ENCODE data around the gene SCPEP1. TPM values are rescaled to one million over a fixed set of nuclear protein-coding genes. Genes with fewer than 3 reads are reported as not detected.

SCPEP1 gene
- total and polyA plus RNA-seq, 10 of the 15 experiments (the other 5 are each of a cell fraction or from before 2014, with no cell fraction given): 31.2 to 80.2 (median 40.7) TPM

GRCh38 chr17:56945938-56946505, 31.9 kb upstream of the SCPEP1 start (continued):
- TF ChIP-seq BCLAF1 (IDR thresholded peaks at IDR 0.05) (no peak), PRDM15 (CRISPR knock-in tag; IDR thresholded peaks at IDR 0.05) (no peak)

DNA sequence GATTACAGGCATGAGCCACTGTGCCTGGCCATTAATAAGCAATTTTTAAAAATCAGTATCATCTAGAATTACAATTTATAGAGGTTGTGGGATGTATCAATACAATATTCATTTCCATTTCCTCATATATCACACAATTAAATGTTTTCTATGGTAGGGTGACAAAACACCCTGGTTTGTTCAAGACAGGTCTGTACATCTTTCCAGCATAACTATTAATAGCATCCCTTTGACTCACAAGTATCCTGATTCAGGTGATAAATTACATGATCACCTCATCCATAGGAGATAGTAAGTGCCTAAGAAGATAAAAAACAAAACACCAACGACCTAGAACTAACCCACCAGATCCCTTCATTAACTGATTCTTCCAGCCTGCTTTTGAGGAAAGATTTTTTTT, 30.2 kb upstream of the SCPEP1 start:
- no peak for ATAC-seq
- in situ Hi-C loops (cut with MboI): no loop called here
- no peaks in the 10 kb centered on the region for H3K9me3 ChIP-seq (replicated peaks; ENCODE audit: control insufficient read depth, insufficient read depth, low read length)
- no peak for FAIRE-seq
- H3K4me1 ChIP-seq (ENCODE audit: control insufficient read depth, insufficient read depth, low read length): no peaks in the 10 kb centered on the region
- H3K4me2 ChIP-seq (ENCODE audit: control insufficient read depth, insufficient read depth): no peak overlapping the region
- intact Hi-C loops (cut with micrococcal nuclease; ENCODE audit: unreplicated experiment): loop anchor here (10.0 kb wide), 1 partner anchor 233 kb away; no protein-coding TSS in a partner anchor
- BruUV-seq (replicated peaks): no TSS peak
- WGBS (ENCODE audit: insufficient coverage, insufficient replicate concordance, low lambda C conversion rate, missing lambda C conversion rate): 43% methylated on average over 1 of the region's 1 CpG
- no peaks in the 10 kb centered on the region for H3K27me3 ChIP-seq (replicated peaks in 1 of 2; ENCODE audit: control insufficient read depth in 2 of 2, insufficient read depth in 2 of 2, low read length in 1 of 2)
- no peak overlapping the region for H3K4me3 ChIP-seq
- H3K27ac ChIP-seq (ENCODE audit: control insufficient read depth, insufficient read depth): no peak overlapping the region
- SMC1A ChIA-PET (ENCODE audit: uncharacterized antibody, unreplicated experiment): no interaction called here
- CTCF ChIA-PET: no interaction called here
- no peak overlapping the region for H2AFZ ChIP-seq (ENCODE audit: control insufficient read depth, low read depth, low read length)
- RAD21 ChIA-PET (ENCODE audit: unreplicated experiment): no interaction called here
- no peak for DNase-seq (ENCODE audit: low read depth, low spot score)
- H4K20me1 ChIP-seq (ENCODE audit: control insufficient read depth, insufficient read depth): no peaks in the 10 kb centered on the region
- POLR2A ChIA-PET: no interaction called here
- peaks cover 4 to 26% of the 10 kb centered on the region in 2 experiments for H3K36me3 ChIP-seq (ENCODE audit: control insufficient read depth in 2 of 2, insufficient read depth in 2 of 2, low read length in 1 of 2)
- no peaks in the 10 kb centered on the region; the same call in 1 of the 2 replicates for H3K79me2 ChIP-seq (ENCODE audit: control insufficient read depth, insufficient read depth, low read length)
- H3K9ac ChIP-seq (ENCODE audit: control insufficient read depth, insufficient read depth, low read length): no peak overlapping the region
- no peak for TF ChIP-seq HCFC1 (IDR thresholded peaks at IDR 0.05; ENCODE audit: low read length)
- no peak for TF ChIP-seq CBX5 (IDR thresholded peaks at IDR 0.05; ENCODE audit: low read depth)
- no peak for TF ChIP-seq NKRF (conservative IDR thresholded peaks at IDR 0.05)
- TF ChIP-seq, protein P1, sequence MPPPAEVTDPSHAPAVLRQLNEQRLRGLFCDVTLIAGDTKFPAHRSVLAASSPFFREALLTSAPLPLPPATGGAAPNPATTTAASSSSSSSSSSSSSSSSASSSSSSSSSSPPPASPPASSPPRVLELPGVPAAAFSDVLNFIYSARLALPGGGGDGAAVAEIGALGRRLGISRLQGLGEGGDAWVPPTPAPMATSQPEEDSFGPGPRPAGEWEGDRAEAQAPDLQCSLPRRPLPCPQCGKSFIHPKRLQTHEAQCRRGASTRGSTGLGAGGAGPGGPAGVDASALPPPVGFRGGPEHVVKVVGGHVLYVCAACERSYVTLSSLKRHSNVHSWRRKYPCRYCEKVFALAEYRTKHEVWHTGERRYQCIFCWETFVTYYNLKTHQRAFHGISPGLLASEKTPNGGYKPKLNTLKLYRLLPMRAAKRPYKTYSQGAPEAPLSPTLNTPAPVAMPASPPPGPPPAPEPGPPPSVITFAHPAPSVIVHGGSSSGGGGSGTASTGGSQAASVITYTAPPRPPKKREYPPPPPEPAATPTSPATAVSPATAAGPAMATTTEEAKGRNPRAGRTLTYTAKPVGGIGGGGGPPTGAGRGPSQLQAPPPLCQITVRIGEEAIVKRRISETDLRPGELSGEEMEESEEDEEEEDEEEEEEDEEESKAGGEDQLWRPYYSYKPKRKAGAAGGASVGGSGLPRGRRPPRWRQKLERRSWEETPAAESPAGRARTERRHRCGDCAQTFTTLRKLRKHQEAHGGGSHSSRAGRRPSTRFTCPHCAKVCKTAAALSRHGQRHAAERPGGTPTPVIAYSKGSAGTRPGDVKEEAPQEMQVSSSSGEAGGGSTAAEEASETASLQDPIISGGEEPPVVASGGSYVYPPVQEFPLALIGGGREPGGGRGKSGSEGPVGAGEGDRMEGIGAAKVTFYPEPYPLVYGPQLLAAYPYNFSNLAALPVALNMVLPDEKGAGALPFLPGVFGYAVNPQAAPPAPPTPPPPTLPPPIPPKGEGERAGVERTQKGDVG (CRISPR knock-in tag; IDR thresholded peaks at IDR 0.05): no peak
- no peak for TF ChIP-seq BHLHE40 (IDR thresholded peaks at IDR 0.05; ENCODE audit: borderline replicate concordance in 1 of 2, low read depth in 2 of 2, low read length in 1 of 2)
- TF ChIP-seq SP1 (IDR thresholded peaks at IDR 0.05; ENCODE audit: low read depth, low read length): no peak
- TF ChIP-seq ZNF622 (IDR thresholded peaks at IDR 0.05): no peak
